Measurements from ENCODE around the gene PPM1E. TPM values are rescaled to one million over a fixed set of nuclear protein-coding genes. Genes with fewer than 3 reads are reported as not detected.

The PPM1E gene
- total RNA-seq, 2 experiments from 2014 or later = 0.07 TPM; not detected in 1

GRCh38 chr17:58886514-58886913 lies 130.9 kb downstream of the PPM1E start:
- no peaks in the 10 kb centered on the region for H3K4me1 Mint-ChIP-seq (ENCODE audit: low read depth)
- H3K36me3 Mint-ChIP-seq (ENCODE audit: low read depth) = no peaks in the 10 kb centered on the region
- peaks cover 2% of the 10 kb centered on the region for H3K9me3 Mint-ChIP-seq
- ATAC-seq (no peak), DNase-seq (no peak)
- H3K27ac Mint-ChIP-seq = no peak overlapping the region
- TF ChIP-seq CTCF (IDR thresholded peaks at IDR 0.05) = no peak
- ChIA-PET POLR2A (interaction anchor here (0.6 kb wide), 1 partner anchor 61 kb away, joined by 3 read pairs; no protein-coding TSS in a partner anchor), CTCF (interaction anchor here (1.5 kb wide), 1 partner anchor 130 kb away, joined by 3 read pairs; no protein-coding TSS in a partner anchor)
- no peak overlapping the region for H3K4me3 Mint-ChIP-seq
- intact Hi-C loops (cut with micrococcal nuclease) = no loop called here
- peaks cover 12% of the 10 kb centered on the region for H3K27me3 Mint-ChIP-seq

GRCh38 chr17:58889928-58890327 lies 134.3 kb downstream of the PPM1E start:
- H3K27me3 Mint-ChIP-seq = peaks cover 16% of the 10 kb centered on the region
- peaks cover 2% of the 10 kb centered on the region for H3K9me3 Mint-ChIP-seq
- no peaks in the 10 kb centered on the region for H3K36me3 Mint-ChIP-seq (ENCODE audit: low read depth)
- no peak for ATAC-seq
- intact Hi-C loops (cut with micrococcal nuclease) = no loop called here
- no peak overlapping the region for H3K4me3 Mint-ChIP-seq
- TF ChIP-seq CTCF (IDR thresholded peaks at IDR 0.05) = no peak
- H3K27ac Mint-ChIP-seq = no peak overlapping the region
- ChIA-PET CTCF (no interaction called here), POLR2A (no interaction called here)
- H3K4me1 Mint-ChIP-seq (ENCODE audit: low read depth) = no peaks in the 10 kb centered on the region
- no peak for DNase-seq

GRCh38 chr17:58899191-58899590 lies 143.5 kb downstream of the PPM1E start:
- intact Hi-C loops (cut with micrococcal nuclease) = no loop called here
- H3K36me3 Mint-ChIP-seq (ENCODE audit: low read depth) = no peaks in the 10 kb centered on the region
- H3K4me1 Mint-ChIP-seq (ENCODE audit: low read depth) = no peaks in the 10 kb centered on the region
- no peak overlapping the region for H3K4me3 Mint-ChIP-seq
- H3K27ac Mint-ChIP-seq = no peak overlapping the region
- ChIA-PET CTCF (no interaction called here), POLR2A (no interaction called here)
- H3K27me3 Mint-ChIP-seq = peaks cover 2% of the 10 kb centered on the region
- DNase-seq = no peak
- no peak for TF ChIP-seq CTCF (IDR thresholded peaks at IDR 0.05)
- peaks cover 2% of the 10 kb centered on the region for H3K9me3 Mint-ChIP-seq
- ATAC-seq = no peak

GRCh38 chr17:58902322-58902721 lies 146.7 kb downstream of the PPM1E start:
- no peaks in the 10 kb centered on the region for H3K4me1 Mint-ChIP-seq (ENCODE audit: low read depth)
- intact Hi-C loops (cut with micrococcal nuclease) = no loop called here
- peaks cover 4% of the 10 kb centered on the region for H3K27me3 Mint-ChIP-seq
- H3K9me3 Mint-ChIP-seq = peaks cover 2% of the 10 kb centered on the region
- no peak for TF ChIP-seq CTCF (IDR thresholded peaks at IDR 0.05)
- H3K4me3 Mint-ChIP-seq = no peak overlapping the region
- ATAC-seq (no peak), DNase-seq (no peak)
- ChIA-PET POLR2A (no interaction called here), CTCF (no interaction called here)
- no peaks in the 10 kb centered on the region for H3K36me3 Mint-ChIP-seq (ENCODE audit: low read depth)
- no peak overlapping the region for H3K27ac Mint-ChIP-seq

- DNase-seq (no peak), ATAC-seq (no peak)
- no peaks in the 10 kb centered on the region for H3K4me1 Mint-ChIP-seq (ENCODE audit: low read depth)
- H3K4me3 Mint-ChIP-seq = no peak overlapping the region
- CTCF ChIA-PET = interaction anchor here (1.6 kb wide), 1 partner anchor 93 kb away, joined by 4 read pairs; no protein-coding TSS in a partner anchor
- H3K27ac Mint-ChIP-seq = no peak overlapping the region
- intact Hi-C loops (cut with micrococcal nuclease) = no loop called here
- H3K27me3 Mint-ChIP-seq = peaks cover 14% of the 10 kb centered on the region
- H3K36me3 Mint-ChIP-seq (ENCODE audit: low read depth) = no peaks in the 10 kb centered on the region
- no peak for TF ChIP-seq CTCF (IDR thresholded peaks at IDR 0.05)
- POLR2A ChIA-PET = no interaction called here
- peaks cover 12% of the 10 kb centered on the region for H3K9me3 Mint-ChIP-seq
Observed at GRCh38 chr17:58911741-58912343, 156.2 kb downstream of the PPM1E start.
